KMS-11 (cell line): ENCODE results near the gene ADGRF3.

Experiments used
- H2AFZ ChIP-seq: fragments of 200-600 bp; sonication (generic); 2 replicates; pipeline ENCODE4 v1.6.1; 2016; ENCODE audit warnings: antibody characterized with exemption, mixed run types, low read depth
- H3K27ac ChIP-seq: fragments of 200-600 bp; sonication (generic); 2 replicates; pipeline ENCODE4 v1.6.1; 2016; ENCODE audit warnings: mild to moderate bottlenecking, mixed run types
- H3K27me3 ChIP-seq: fragments of 200-600 bp; sonication (generic); 2 replicates; pipeline ENCODE4 v1.6.1; 2017; ENCODE audit warnings: mild to moderate bottlenecking, low read depth, mixed run types, moderate library complexity; ENCODE audit not compliant: insufficient read depth
- H3K36me3 ChIP-seq: fragments of 200-600 bp; sonication (generic); 2 replicates; pipeline ENCODE4 v1.6.1; 2017; ENCODE audit warnings: mild to moderate bottlenecking, mixed run types; ENCODE audit not compliant: insufficient read depth
- H3K4me1 ChIP-seq: fragments of 200-600 bp; sonication (generic); 2 replicates; pipeline ENCODE4 v1.6.1; 2016; ENCODE audit warnings: mild to moderate bottlenecking, low read depth, mixed run types; ENCODE audit not compliant: poor library complexity, severe bottlenecking
- H3K4me2 ChIP-seq: fragments of 200-600 bp; sonication (generic); 2 replicates; pipeline ENCODE4 v1.7.0; 2016; ENCODE audit warnings: mild to moderate bottlenecking, mixed run types
- H3K4me3 ChIP-seq: fragments of 200-600 bp; sonication (generic); IDR thresholded peaks from 2 replicates; pipeline ENCODE4 v1.6.1; 2017; ENCODE audit warnings: low read depth, low read length, mixed read lengths; ENCODE audit not compliant: insufficient read depth
- H3K79me2 ChIP-seq: fragments of 200-600 bp; sonication (generic); 2 replicates; pipeline ENCODE4 v1.6.1; 2016; ENCODE audit warnings: low read depth, mixed run types; ENCODE audit not compliant: insufficient read depth
- H3K9ac ChIP-seq: fragments of 200-600 bp; sonication (generic); 2 replicates; pipeline ENCODE4 v1.6.1; 2016; ENCODE audit warnings: mild to moderate bottlenecking, mixed run types
- H4K20me1 ChIP-seq: fragments of 200-600 bp; sonication (generic); 2 replicates; pipeline ENCODE4 v1.6.1; 2016; ENCODE audit warnings: mild to moderate bottlenecking, mixed run types; ENCODE audit not compliant: insufficient read depth
- TF ChIP-seq, protein P1 (sequence below): fragments of 200-600 bp; sonication (generic); conservative IDR thresholded peaks from 2 replicates; pipeline ENCODE4 v1.6.1; 2017; ENCODE audit warnings: low read depth, mild to moderate bottlenecking, antibody characterized with exemption, low read length, moderate library complexity, mixed read lengths

The ADGRF3 gene

GRCh38 chr2:26363958-26364357, 17.4 kb upstream of the ADGRF3 start:
- Histone ChIP-seq H3K36me3 (no peaks in the 10 kb centered on the region), H3K27me3 (no peaks in the 10 kb centered on the region), H3K4me2 (no peak overlapping the region), H2AFZ (no peak overlapping the region), H4K20me1 (peaks cover 9% of the 10 kb centered on the region), H3K4me1 (peaks cover 22% of the 10 kb centered on the region), H3K9ac (no peak overlapping the region), H3K79me2 (peaks cover 49% of the 10 kb centered on the region), H3K4me3 (no peak overlapping the region), H3K27ac (no peak overlapping the region)
- TF ChIP-seq, protein P1, sequence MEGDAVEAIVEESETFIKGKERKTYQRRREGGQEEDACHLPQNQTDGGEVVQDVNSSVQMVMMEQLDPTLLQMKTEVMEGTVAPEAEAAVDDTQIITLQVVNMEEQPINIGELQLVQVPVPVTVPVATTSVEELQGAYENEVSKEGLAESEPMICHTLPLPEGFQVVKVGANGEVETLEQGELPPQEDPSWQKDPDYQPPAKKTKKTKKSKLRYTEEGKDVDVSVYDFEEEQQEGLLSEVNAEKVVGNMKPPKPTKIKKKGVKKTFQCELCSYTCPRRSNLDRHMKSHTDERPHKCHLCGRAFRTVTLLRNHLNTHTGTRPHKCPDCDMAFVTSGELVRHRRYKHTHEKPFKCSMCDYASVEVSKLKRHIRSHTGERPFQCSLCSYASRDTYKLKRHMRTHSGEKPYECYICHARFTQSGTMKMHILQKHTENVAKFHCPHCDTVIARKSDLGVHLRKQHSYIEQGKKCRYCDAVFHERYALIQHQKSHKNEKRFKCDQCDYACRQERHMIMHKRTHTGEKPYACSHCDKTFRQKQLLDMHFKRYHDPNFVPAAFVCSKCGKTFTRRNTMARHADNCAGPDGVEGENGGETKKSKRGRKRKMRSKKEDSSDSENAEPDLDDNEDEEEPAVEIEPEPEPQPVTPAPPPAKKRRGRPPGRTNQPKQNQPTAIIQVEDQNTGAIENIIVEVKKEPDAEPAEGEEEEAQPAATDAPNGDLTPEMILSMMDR = no peak

- no peaks in the 10 kb centered on the region for H3K36me3 ChIP-seq
- TF ChIP-seq, protein P1 = no peak
- H3K4me2 ChIP-seq = no peak overlapping the region
Measured at GRCh38 chr2:26363323-26363722, 16.7 kb upstream of the ADGRF3 start.

GRCh38 chr2:26359886-26360473, 13.4 kb upstream of the ADGRF3 start:
- TF ChIP-seq, protein P1 = no peak
- H3K4me3 ChIP-seq = no peak overlapping the region
- H3K9ac ChIP-seq = no peak overlapping the region
- no peaks in the 10 kb centered on the region for H3K27me3 ChIP-seq
- H3K4me2 ChIP-seq = no peak overlapping the region
- peaks cover 18% of the 10 kb centered on the region for H4K20me1 ChIP-seq
- H2AFZ ChIP-seq = no peak overlapping the region
- peaks cover 27% of the 10 kb centered on the region for H3K4me1 ChIP-seq
- H3K36me3 ChIP-seq = no peaks in the 10 kb centered on the region
- no peak overlapping the region for H3K27ac ChIP-seq
- H3K79me2 ChIP-seq = peaks cover 88% of the 10 kb centered on the region

More at GRCh38 chr2:26363323-26363722, 16.7 kb upstream of the ADGRF3 start:
- H2AFZ ChIP-seq = no peak overlapping the region
- peaks cover 27% of the 10 kb centered on the region for H3K4me1 ChIP-seq
- peaks cover 55% of the 10 kb centered on the region for H3K79me2 ChIP-seq
- H3K4me3 ChIP-seq = no peak overlapping the region
- H4K20me1 ChIP-seq = peaks cover 9% of the 10 kb centered on the region
- no peak overlapping the region for H3K27ac ChIP-seq
- no peak overlapping the region for H3K9ac ChIP-seq
- no peaks in the 10 kb centered on the region for H3K27me3 ChIP-seq

DNA sequence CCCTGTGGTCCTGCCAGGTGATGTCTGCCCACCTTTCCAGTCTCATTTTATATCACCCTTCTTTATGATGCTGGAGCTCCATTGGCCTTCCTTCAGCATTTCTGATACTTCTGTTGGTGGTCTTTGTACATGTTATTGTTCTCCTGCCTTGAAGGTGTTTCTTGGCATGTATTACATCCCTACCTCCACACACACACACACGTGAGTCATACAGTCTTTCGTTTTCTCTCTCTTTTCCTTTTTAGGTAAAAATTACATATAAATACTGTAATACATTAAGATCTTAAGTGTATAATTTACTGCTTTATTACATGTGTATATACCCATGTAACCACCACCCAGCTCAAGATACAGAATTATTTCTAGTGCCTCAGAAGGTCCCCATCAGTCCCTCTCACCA, 10.2 kb upstream of the ADGRF3 start:
- H2AFZ ChIP-seq = no peak overlapping the region
- TF ChIP-seq, protein P1 = no peak
- H3K27ac ChIP-seq = no peak overlapping the region
- peaks cover 9% of the 10 kb centered on the region; the same call in 1 of the 2 replicates for H4K20me1 ChIP-seq
- no peaks in the 10 kb centered on the region for H3K27me3 ChIP-seq
- H3K79me2 ChIP-seq = peaks cover 99% of the 10 kb centered on the region
- H3K9ac ChIP-seq = no peak overlapping the region
- peaks cover 9% of the 10 kb centered on the region for H3K4me1 ChIP-seq
- no peak overlapping the region for H3K4me3 ChIP-seq
- no peaks in the 10 kb centered on the region for H3K36me3 ChIP-seq
- H3K4me2 ChIP-seq = no peak overlapping the region
